HepG2 (cell line): ENCODE data around the gene ASAP2. TPM values are rescaled to one million over a fixed set of nuclear protein-coding genes. Genes with fewer than 3 reads are reported as not detected.

Experiments used
- ATAC-seq: fragments of 200-7000 bp; cut with Tn5 transposase; 3 replicates; pipeline ENCODE4 v1.9.1; 2020; ENCODE audit warnings: mild to moderate bottlenecking, moderate library complexity
- BruUV-seq: library from RNA; stranded (reverse); fragments of 400-500 nt; replicated peaks from 2 replicates; lab custom pipeline; 2021; lab: Mats Ljungman, UMichigan
- CTCF ChIA-PET: fragments of 300-600 bp; formaldehyde crosslinking; extraction: SDS; loops from one replicate; lab custom pipeline; 2021; ENCODE audit warnings: low total read pairs, inconsistent platforms, low intra/inter-chr PET ratio; lab: Yijun Ruan, JAX
- POLR2A ChIA-PET: fragments of 350-600 bp; sonication (Branson Sonifier 250); formaldehyde crosslinking; loops from one replicate; lab custom pipeline; 2020; ENCODE audit warnings: antibody characterized with exemption, inconsistent platforms; lab: Yijun Ruan, JAX
- DNase-seq: peaks from one replicate; pipeline ENCODE4 v3.0.0-alpha.2; 2015; ENCODE audit warnings: low spot score
- FAIRE-seq: peaks from 3 replicates; lab custom pipeline; 2011; peaks lifted over from hg19 to GRCh38; lab: Jason Lieb, UNC
- H2AFZ ChIP-seq: one replicate; pipeline ENCODE4 v1.6.1; 2011; ENCODE audit warnings: low read length, inconsistent platforms
- H3K27ac ChIP-seq: fragments of 300-600 bp; 3 replicates; pipeline ENCODE4 v1.8.0; 2011; ENCODE audit warnings: mixed run types, mild to moderate bottlenecking, mixed read lengths, low read length, inconsistent platforms; ENCODE audit not compliant: insufficient read depth; ENCODE audit errors: extremely low read length
- H3K27me3 ChIP-seq, 2 experiments: fragments of 200-600 bp in 1 of 2; 2 replicates in 1 of 2; 3 replicates in 1 of 2; pipeline versions ENCODE4 v1.6.0 to v1.8.0; 2011; ENCODE audit warnings: low read length in 2 of 2, mild to moderate bottlenecking in 2 of 2, moderate library complexity in 2 of 2, inconsistent platforms in 1 of 2; ENCODE audit not compliant: insufficient read depth in 2 of 2, control insufficient read depth in 1 of 2
- H3K36me3 ChIP-seq, 2 experiments: fragments of 200-600 bp in 1 of 2; replicated peaks in 1 of 2; 2 replicates in 1 of 2; 3 replicates in 1 of 2; pipeline versions ENCODE4 v1.5.1 to v1.8.0; 2011; ENCODE audit warnings: low read length in 2 of 2, inconsistent platforms in 1 of 2; ENCODE audit not compliant: insufficient read depth in 2 of 2, control insufficient read depth in 1 of 2
- H3K4me1 ChIP-seq: 2 replicates; pipeline ENCODE4 v1.5.1; 2012; ENCODE audit warnings: low read length, inconsistent platforms; ENCODE audit not compliant: insufficient read depth
- H3K4me2 ChIP-seq: 2 replicates; pipeline ENCODE4 v1.6.0; 2011; ENCODE audit warnings: low read depth, low read length, inconsistent platforms
- H3K4me3 ChIP-seq, 3 experiments: fragments of 200-600 bp in 1 of 3; sonication (generic), shearing (Covaris generic) in 1 of 3; replicated peaks in 1 of 3; 2 replicates each; pipeline ENCODE4 v1.5.1; 2011 to 2016; ENCODE audit warnings: low read length in 3 of 3, inconsistent platforms in 2 of 3, low read depth in 2 of 3, mild to moderate bottlenecking in 2 of 3, control low read depth in 1 of 3, mixed read lengths in 1 of 3; ENCODE audit not compliant: insufficient read depth in 1 of 3
- H3K79me2 ChIP-seq: one replicate; pipeline ENCODE4 v1.6.1; 2011; ENCODE audit warnings: low read length, inconsistent platforms; ENCODE audit not compliant: insufficient read depth
- H3K9ac ChIP-seq: 2 replicates; pipeline ENCODE4 v1.6.0; 2011; ENCODE audit warnings: mild to moderate bottlenecking, low read depth, low read length, inconsistent platforms; ENCODE audit not compliant: insufficient read depth
- H3K9me3 ChIP-seq: 2 replicates; pipeline ENCODE4 v1.5.1; 2012; ENCODE audit warnings: mild to moderate bottlenecking, low read length
- H4K20me1 ChIP-seq: 2 replicates; pipeline ENCODE4 v1.6.0; 2011; ENCODE audit warnings: inconsistent platforms, mild to moderate bottlenecking, low read length, moderate library complexity; ENCODE audit not compliant: insufficient read depth
- BRD4 ChIP-seq: sonication (generic); formaldehyde crosslinking; IDR thresholded peaks from 2 replicates; pipeline ENCODE4 v1.4.0; 2020; ENCODE audit warnings: missing genetic modification reagents
- CBX5 ChIP-seq: sonication (generic); formaldehyde crosslinking; IDR thresholded peaks from 2 replicates; pipeline ENCODE4 v1.4.0; 2020; ENCODE audit warnings: missing genetic modification reagents, borderline replicate concordance
- CHD2 ChIP-seq: IDR thresholded peaks from 2 replicates; pipeline ENCODE4 v1.6.1; 2011; ENCODE audit warnings: low read depth, low read length, improper control_type of control experiment
- ELF3 ChIP-seq: IDR thresholded peaks from 2 replicates; pipeline ENCODE4 v1.6.1; 2016; ENCODE audit warnings: missing genetic modification reagents, missing compliant biosample characterization
- HMGA1 ChIP-seq: sonication (generic); formaldehyde crosslinking; conservative IDR thresholded peaks from 2 replicates; pipeline ENCODE4 v1.4.0; 2020; ENCODE audit warnings: missing genetic modification reagents
- HNF4A ChIP-seq: sonication (generic); formaldehyde crosslinking; IDR thresholded peaks from 2 replicates; pipeline ENCODE4 v1.4.0; 2020; ENCODE audit warnings: missing genetic modification reagents
- KDM5A ChIP-seq: fragments of 200-600 bp; sonication (generic); IDR thresholded peaks from 2 replicates; pipeline ENCODE4 v1.7.0; 2018; ENCODE audit warnings: antibody characterized with exemption, mild to moderate bottlenecking, low read length, borderline replicate concordance
- KDM6A ChIP-seq: IDR thresholded peaks from 2 replicates; pipeline ENCODE4 v1.6.1; 2016; ENCODE audit warnings: low read depth
- MXD4 ChIP-seq: IDR thresholded peaks from 2 replicates; pipeline ENCODE4 v1.6.1; 2016; ENCODE audit warnings: mild to moderate bottlenecking, missing biosample characterization, missing genetic modification reagents
- SSRP1 ChIP-seq: IDR thresholded peaks from 2 replicates; pipeline ENCODE4 v1.6.1; 2016; ENCODE audit warnings: control low read depth
- TGIF2 ChIP-seq: IDR thresholded peaks from 2 replicates; pipeline ENCODE4 v1.6.1; 2016; ENCODE audit warnings: control low read depth, missing compliant biosample characterization
- ZNF142 ChIP-seq: sonication (generic); formaldehyde crosslinking; IDR thresholded peaks from 2 replicates; pipeline ENCODE4 v1.4.0; 2020; ENCODE audit warnings: missing genetic modification reagents
- ZNF331 ChIP-seq: sonication (generic); formaldehyde crosslinking; IDR thresholded peaks from 2 replicates; pipeline ENCODE4 v1.4.0; 2020; ENCODE audit warnings: missing genetic modification reagents
- ZNF496 ChIP-seq: sonication (generic); formaldehyde crosslinking; IDR thresholded peaks from 2 replicates; pipeline ENCODE4 v1.8.1; 2023; ENCODE audit warnings: mild to moderate bottlenecking, moderate library complexity, missing genetic modification reagents; ENCODE audit not compliant: insufficient replicate concordance
- ZNF615 ChIP-seq: sonication (generic); formaldehyde crosslinking; IDR thresholded peaks from 2 replicates; pipeline ENCODE4 v1.5.0; 2020; ENCODE audit warnings: mild to moderate bottlenecking, missing genetic modification reagents, borderline replicate concordance
- ZNF746 ChIP-seq: sonication (generic); formaldehyde crosslinking; IDR thresholded peaks from 2 replicates; pipeline ENCODE4 v1.8.0; 2022; ENCODE audit warnings: mild to moderate bottlenecking, missing genetic modification reagents
- ZNF766 ChIP-seq: sonication (generic); formaldehyde crosslinking; IDR thresholded peaks from 2 replicates; pipeline ENCODE4 v1.5.0; 2020; ENCODE audit warnings: missing genetic modification reagents, borderline replicate concordance
- ZSCAN31 ChIP-seq: sonication (generic); formaldehyde crosslinking; IDR thresholded peaks from 2 replicates; pipeline ENCODE4 v1.5.0; 2020; ENCODE audit warnings: low read depth, mild to moderate bottlenecking, missing genetic modification reagents
- ZSCAN9 ChIP-seq: IDR thresholded peaks from 2 replicates; pipeline ENCODE4 v1.6.1; 2016; ENCODE audit warnings: borderline replicate concordance
- WGBS: methylation state at CpG from one replicate; pipeline ENCODE4 v1.1.6; 2017; ENCODE audit warnings: low lambda C conversion rate; 5-methylcytosine and 5-hydroxymethylcytosine counted together
- in situ Hi-C: cut with HindIII; loops from 2 replicates; pipeline ENCODE4 v1.10.0; 2017; ENCODE audit warnings: low pct_unique_long_range_greater_than_20kb; ENCODE audit not compliant: extremely low pct_ligation_motif_present
- intact Hi-C: fragments of 100-400 bp; cut with micrococcal nuclease; formaldehyde crosslinking; loops from one replicate; pipeline ENCODE4 v1.10.0; 2022; ENCODE audit not compliant: unreplicated experiment
- polyA plus RNA-seq, 8 experiments: library from polyadenylated mRNA; depleted of rRNA in 3 of 8; stranded (reverse) in 7 of 8; unstranded in 1 of 8; fragments of >200 nt; fragmentation: Illumina TruSeq in 4 of 8; extraction: Trizol in 4 of 8; gene quantifications; 2 replicates each; pipeline versions ENCODE4 v1.2.1 to v1.2.3, GENCODE V29; 2011 to 2016; ENCODE audit warnings: low read depth in 4 of 8, missing spikeins in 1 of 8, mixed read lengths in 1 of 8; ENCODE audit not compliant: insufficient read depth in 1 of 8
- total RNA-seq, 5 experiments: library from RNA; depleted of rRNA; stranded (reverse); fragments of >200 nt; fragmentation: Illumina TruSeq; extraction: Trizol; gene quantifications; 2 replicates each; pipeline ENCODE4 v1.2.3, GENCODE V29; 2016; ENCODE audit warnings: low read depth in 1 of 5
- TF ChIP-seq, protein P1 (sequence below): sonication (generic); formaldehyde crosslinking; IDR thresholded peaks from 2 replicates; pipeline ENCODE4 v1.5.1; 2020; ENCODE audit warnings: mild to moderate bottlenecking, missing genetic modification reagents, borderline replicate concordance

The ASAP2 gene
- total and polyA plus RNA-seq, 2 of the 13 experiments (the other 11 are each of a cell fraction or from before 2014, with no cell fraction given) = 7.3 to 22.3 TPM

DNA sequence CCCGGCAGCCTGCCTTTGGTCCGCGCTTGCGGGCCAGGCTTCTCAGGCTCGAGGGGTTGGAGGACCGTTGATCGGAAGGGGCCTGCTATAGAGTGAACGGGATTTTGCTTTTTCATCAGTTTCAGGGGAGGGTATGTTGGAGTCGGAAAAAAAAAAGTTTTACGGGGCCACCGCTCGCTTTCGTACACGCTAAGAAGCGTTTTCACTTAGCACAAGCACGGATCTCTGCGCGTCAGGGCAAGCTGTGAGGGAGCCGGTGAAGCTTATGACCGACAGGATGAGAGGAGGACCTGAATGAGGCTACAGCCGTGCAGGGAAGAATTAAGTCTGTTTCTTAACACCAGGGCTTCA, 217.3 kb downstream of the ASAP2 start:
- CTCF ChIA-PET = no interaction called here
- peak; percentile 1 for ATAC-seq
- Histone ChIP-seq H3K4me2 (peak overlapping the region; percentile 79), H3K4me3 (peak overlapping the region; percentile 80 to 97 (median 86)), H3K79me2 (peaks cover 53% of the 10 kb centered on the region), H3K27me3 (no peaks in the 10 kb centered on the region; a peak in 1 of 5 replicates), H3K9ac (peak overlapping the region; percentile 93), H3K36me3 (peaks cover 0 to 2% of the 10 kb centered on the region in 2 experiments; a peak in 2 of 5 replicates), H3K9me3 (no peaks in the 10 kb centered on the region), H2AFZ (no peak overlapping the region), H4K20me1 (no peaks in the 10 kb centered on the region), H3K27ac (peak overlapping the region; percentile 75), H3K4me1 (peaks cover 51% of the 10 kb centered on the region)
- under 1% methylated on average over 21 of the region's 21 CpGs for WGBS
- POLR2A ChIA-PET = interaction anchor here (1.0 to 3.1 kb wide), 8 partner anchors 36 to 207 kb away, joined by 3 to 44 read pairs (median 10); partner anchors contain the start of genes IAH1 and YWHAQ
- in situ Hi-C loops (loop anchor here (5.0 kb wide), 1 partner anchor 37 kb away; no protein-coding TSS in a partner anchor), intact Hi-C loops (loop anchor here (1.0 to 5.0 kb wide), 4 partner anchors 37 to 281 kb away; partner anchors contain the start of gene ADAM17)
- peak; percentile 24 for DNase-seq
- no peak for FAIRE-seq
- TSS peak; percentile 78 for BruUV-seq
- TF ChIP-seq SSRP1 (CRISPR knock-in tag) (0 out of 2 replicates have a peak, but pooled peaks have one; percentile 6), KDM5A (peak; percentile 92), ZNF142 (CRISPR knock-in tag) (0 out of 2 replicates have a peak, but pooled peaks have one; percentile 6), ZSCAN9 (CRISPR knock-in tag) (no peak), ZNF615 (CRISPR knock-in tag) (no peak), HMGA1 (CRISPR knock-in tag) (no peak), MXD4 (CRISPR knock-in tag) (no peak), ZNF496 (CRISPR knock-in tag) (no peak), BRD4 (CRISPR knock-in tag) (no peak; the same call in 1 of the 2 replicates), ZNF766 (CRISPR knock-in tag) (peak; percentile 63; the same call in 1 of the 2 replicates), ZNF331 (no peak), ZSCAN31 (CRISPR knock-in tag) (no peak; the same call in 1 of the 2 replicates), ZNF746 (CRISPR knock-in tag) (0 out of 2 replicates have a peak, but pooled peaks have one; percentile 12), HNF4A (CRISPR knock-in tag) (no peak), KDM6A (CRISPR knock-in tag) (peak; percentile 24; the same call in 1 of the 2 replicates), ELF3 (no peak), CHD2 (no peak), TGIF2 (CRISPR knock-in tag) (no peak), CBX5 (CRISPR knock-in tag) (0 out of 2 replicates have a peak, but pooled peaks have one; percentile 1)
- TF ChIP-seq, protein P1, sequence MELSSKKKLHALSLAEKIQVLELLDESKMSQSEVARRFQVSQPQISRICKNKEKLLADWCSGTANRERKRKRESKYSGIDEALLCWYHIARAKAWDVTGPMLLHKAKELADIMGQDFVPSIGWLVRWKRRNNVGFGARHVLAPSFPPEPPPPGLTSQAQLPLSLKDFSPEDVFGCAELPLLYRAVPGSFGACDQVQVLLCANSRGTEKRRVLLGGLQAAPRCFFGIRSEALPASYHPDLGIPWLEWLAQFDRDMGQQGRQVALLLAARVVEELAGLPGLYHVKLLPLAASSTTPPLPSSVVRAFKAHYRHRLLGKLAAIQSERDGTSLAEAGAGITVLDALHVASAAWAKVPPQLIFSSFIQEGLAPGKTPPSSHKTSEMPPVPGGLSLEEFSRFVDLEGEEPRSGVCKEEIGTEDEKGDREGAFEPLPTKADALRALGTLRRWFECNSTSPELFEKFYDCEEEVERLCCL (CRISPR knock-in tag) = no peak
